NCI-H2196 treated with DMSO at 0.1 percent for 48 hours (cell line): ENCODE measurements around the gene LRCH2.

Experiments used
- DNase-seq: peaks from one replicate; lab custom pipeline; 2025; ENCODE audit not compliant: unreplicated experiment; lab: John Stamatoyannopoulos, UW

The LRCH2 gene

GRCh38 chrX:115067812-115068211, 166.1 kb downstream of the LRCH2 start:
- DNase-seq, result no peak

GRCh38 chrX:115065304-115065703, 168.6 kb downstream of the LRCH2 start:
- DNase-seq, result no peak
